ENCODE data around the gene RIPK3.

The RIPK3 gene

DNA sequence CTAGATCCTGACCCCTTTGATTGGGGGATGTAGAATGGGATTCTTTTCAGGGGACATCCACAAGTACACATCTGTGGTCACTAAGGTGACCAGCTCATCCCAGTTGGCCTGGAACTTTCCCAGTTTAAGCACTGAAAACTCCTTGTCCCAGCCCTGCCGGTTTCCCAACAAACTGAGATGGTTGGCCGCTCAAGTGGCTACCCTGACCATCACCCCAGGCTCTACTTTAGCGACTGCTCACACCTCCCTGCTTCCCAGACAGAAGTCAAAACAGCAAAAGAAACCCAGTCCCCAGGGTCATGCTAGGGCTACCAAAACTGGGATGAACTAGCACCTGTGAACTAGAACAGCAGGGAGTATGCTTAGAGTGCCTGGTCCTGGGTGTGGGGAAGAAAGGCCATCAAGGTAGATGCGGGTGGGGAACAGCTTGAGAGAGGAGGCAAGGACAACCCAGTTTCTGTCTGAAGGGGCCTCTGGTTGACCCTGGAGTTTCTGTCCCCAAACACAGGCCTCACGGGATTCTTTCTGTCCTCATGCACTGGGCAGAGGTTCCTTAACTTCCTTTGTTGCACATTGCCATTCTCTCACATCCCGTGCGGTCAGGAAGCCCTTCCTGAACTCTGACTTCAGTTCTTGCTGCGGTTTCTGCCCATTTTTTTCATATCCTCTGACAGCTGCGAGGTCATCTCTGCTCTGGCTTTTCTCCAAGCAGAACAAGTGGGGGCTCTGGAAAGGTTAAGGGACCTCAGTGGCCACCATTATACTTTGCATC is 26.9 kb downstream of the RIPK3 start:
- TF ChIP-seq ZFP30 (CRISPR knock-in tag; IDR thresholded peaks at IDR 0.05) (no peak), OSR1 (CRISPR knock-in tag; IDR thresholded peaks at IDR 0.05) (no peak)
- no peak for ATAC-seq

DNA sequence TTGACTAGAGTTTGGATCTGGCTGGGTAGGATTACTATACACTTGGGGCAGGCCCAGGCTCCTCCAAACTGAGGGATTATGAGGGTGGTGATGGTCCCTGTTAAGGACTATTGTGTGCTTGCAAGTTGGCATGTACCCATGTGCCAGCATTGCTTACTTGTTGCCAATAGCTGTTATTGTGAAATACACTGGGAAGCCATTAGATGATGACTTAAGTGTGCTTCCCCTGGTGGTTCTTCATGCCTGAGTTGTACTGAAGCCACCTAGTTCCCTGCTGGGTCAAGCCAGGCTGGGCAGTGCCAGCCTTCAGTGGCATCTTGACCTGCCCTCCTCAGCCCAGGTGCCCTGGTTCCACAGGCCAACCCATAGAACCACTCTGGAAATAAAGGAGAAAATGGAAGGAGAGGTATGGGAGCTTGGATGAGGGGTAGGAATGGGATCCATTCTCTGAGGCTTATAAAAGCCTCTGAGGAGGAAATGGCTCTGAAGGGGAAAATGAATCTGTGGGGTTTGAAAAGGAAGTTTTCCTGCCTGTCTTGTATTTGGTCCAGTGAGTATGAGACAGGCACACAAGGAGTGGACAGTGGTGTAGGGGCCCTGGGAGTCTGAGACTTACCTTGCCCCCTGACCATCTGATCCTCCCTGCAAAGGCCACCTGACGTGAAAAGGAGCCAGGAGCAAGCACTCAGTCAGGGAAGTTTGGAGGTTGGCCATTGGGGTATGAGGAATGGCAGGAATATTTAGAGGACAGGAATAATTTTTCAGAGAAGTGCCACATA is 27.8 kb downstream of the RIPK3 start:
- TF ChIP-seq ZFP3 (CRISPR knock-in tag; IDR thresholded peaks at IDR 0.05) (no peak), GLIS3 (CRISPR knock-in tag; IDR thresholded peaks at IDR 0.05) (no peak), ESRRG (CRISPR knock-in tag; IDR thresholded peaks at IDR 0.05) (no peak), RARB (CRISPR knock-in tag; IDR thresholded peaks at IDR 0.05) (no peak), TOX (CRISPR knock-in tag; IDR thresholded peaks at IDR 0.05; ENCODE audit: borderline replicate concordance) (no peak), PATZ1 (CRISPR knock-in tag; IDR thresholded peaks at IDR 0.05; ENCODE audit: borderline replicate concordance) (no peak), TCF4 (CRISPR knock-in tag; IDR thresholded peaks at IDR 0.05; ENCODE audit: borderline replicate concordance) (no peak), TSHZ2 (CRISPR knock-in tag; IDR thresholded peaks at IDR 0.05) (no peak), BACH2 (CRISPR knock-in tag; IDR thresholded peaks at IDR 0.05; ENCODE audit: borderline replicate concordance) (no peak), ARNTL (CRISPR knock-in tag; IDR thresholded peaks at IDR 0.05; ENCODE audit: borderline replicate concordance, low read depth) (no peak)
- ATAC-seq = no peak

DNA sequence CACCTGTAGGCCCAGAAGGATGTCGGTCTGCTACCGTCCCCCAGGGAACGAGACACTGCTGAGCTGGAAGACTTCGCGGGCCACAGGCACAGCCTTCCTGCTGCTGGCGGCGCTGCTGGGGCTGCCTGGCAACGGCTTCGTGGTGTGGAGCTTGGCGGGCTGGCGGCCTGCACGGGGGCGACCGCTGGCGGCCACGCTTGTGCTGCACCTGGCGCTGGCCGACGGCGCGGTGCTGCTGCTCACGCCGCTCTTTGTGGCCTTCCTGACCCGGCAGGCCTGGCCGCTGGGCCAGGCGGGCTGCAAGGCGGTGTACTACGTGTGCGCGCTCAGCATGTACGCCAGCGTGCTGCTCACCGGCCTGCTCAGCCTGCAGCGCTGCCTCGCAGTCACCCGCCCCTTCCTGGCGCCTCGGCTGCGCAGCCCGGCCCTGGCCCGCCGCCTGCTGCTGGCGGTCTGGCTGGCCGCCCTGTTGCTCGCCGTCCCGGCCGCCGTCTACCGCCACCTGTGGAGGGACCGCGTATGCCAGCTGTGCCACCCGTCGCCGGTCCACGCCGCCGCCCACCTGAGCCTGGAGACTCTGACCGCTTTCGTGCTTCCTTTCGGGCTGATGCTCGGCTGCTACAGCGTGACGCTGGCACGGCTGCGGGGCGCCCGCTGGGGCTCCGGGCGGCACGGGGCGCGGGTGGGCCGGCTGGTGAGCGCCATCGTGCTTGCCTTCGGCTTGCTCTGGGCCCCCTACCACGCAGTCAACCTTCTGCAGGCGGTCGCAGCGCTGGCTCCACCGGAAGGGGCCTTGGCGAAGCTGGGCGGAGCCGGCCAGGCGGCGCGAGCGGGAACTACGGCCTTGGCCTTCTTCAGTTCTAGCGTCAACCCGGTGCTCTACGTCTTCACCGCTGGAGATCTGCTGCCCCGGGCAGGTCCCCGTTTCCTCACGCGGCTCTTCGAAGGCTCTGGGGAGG is 28.9 kb downstream of the RIPK3 start, which contains the start of gene LTB4R:
TSS of gene LTB4R (plus strand) at position 857 of the 959 bp plus-strand sequence. CDS start 4,150 bp downstream, outside the sequence.
- ATAC-seq = no peak
- TF ChIP-seq PPARA (CRISPR knock-in tag; IDR thresholded peaks at IDR 0.05; ENCODE audit: borderline replicate concordance) = no peak
- TF ChIP-seq ISL1 (CRISPR knock-in tag; IDR thresholded peaks at IDR 0.05) = no peak
- no peak for TF ChIP-seq TCF4 (CRISPR knock-in tag; IDR thresholded peaks at IDR 0.05; ENCODE audit: borderline replicate concordance)
- no peak for TF ChIP-seq ZNF565 (CRISPR knock-in tag; conservative IDR thresholded peaks at IDR 0.05; ENCODE audit: low read depth)
- TF ChIP-seq GLIS3 (CRISPR knock-in tag; IDR thresholded peaks at IDR 0.05) = no peak
- TF ChIP-seq, protein P1, sequence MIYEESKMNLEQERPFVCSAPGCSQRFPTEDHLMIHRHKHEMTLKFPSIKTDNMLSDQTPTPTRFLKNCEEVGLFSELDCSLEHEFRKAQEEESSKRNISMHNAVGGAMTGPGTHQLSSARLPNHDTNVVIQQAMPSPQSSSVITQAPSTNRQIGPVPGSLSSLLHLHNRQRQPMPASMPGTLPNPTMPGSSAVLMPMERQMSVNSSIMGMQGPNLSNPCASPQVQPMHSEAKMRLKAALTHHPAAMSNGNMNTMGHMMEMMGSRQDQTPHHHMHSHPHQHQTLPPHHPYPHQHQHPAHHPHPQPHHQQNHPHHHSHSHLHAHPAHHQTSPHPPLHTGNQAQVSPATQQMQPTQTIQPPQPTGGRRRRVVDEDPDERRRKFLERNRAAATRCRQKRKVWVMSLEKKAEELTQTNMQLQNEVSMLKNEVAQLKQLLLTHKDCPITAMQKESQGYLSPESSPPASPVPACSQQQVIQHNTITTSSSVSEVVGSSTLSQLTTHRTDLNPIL (CRISPR knock-in tag; IDR thresholded peaks at IDR 0.05; ENCODE audit: low read depth) = no peak
- TF ChIP-seq BACH2 (CRISPR knock-in tag; IDR thresholded peaks at IDR 0.05; ENCODE audit: borderline replicate concordance) = no peak
- no peak for TF ChIP-seq ESRRG (CRISPR knock-in tag; IDR thresholded peaks at IDR 0.05)
- TF ChIP-seq, protein P2, sequence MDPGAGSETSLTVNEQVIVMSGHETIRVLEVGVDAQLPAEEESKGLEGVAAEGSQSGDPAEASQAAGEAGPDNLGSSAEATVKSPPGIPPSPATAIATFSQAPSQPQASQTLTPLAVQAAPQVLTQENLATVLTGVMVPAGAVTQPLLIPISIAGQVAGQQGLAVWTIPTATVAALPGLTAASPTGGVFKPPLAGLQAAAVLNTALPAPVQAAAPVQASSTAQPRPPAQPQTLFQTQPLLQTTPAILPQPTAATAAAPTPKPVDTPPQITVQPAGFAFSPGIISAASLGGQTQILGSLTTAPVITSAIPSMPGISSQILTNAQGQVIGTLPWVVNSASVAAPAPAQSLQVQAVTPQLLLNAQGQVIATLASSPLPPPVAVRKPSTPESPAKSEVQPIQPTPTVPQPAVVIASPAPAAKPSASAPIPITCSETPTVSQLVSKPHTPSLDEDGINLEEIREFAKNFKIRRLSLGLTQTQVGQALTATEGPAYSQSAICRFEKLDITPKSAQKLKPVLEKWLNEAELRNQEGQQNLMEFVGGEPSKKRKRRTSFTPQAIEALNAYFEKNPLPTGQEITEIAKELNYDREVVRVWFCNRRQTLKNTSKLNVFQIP (CRISPR knock-in tag; IDR thresholded peaks at IDR 0.05; ENCODE audit: borderline replicate concordance, low read depth) = no peak
- TF ChIP-seq TOX (CRISPR knock-in tag; IDR thresholded peaks at IDR 0.05; ENCODE audit: borderline replicate concordance) = no peak
- no peak for TF ChIP-seq ZFP30 (CRISPR knock-in tag; IDR thresholded peaks at IDR 0.05)
- no peak for TF ChIP-seq OSR1 (CRISPR knock-in tag; IDR thresholded peaks at IDR 0.05)
- TF ChIP-seq PATZ1 (CRISPR knock-in tag; IDR thresholded peaks at IDR 0.05; ENCODE audit: borderline replicate concordance) = no peak
